A549 (cell line): ENCODE results near the gene TMEM138. TPM values are rescaled to one million over a fixed set of nuclear protein-coding genes. Genes with fewer than 3 reads are reported as not detected.

Source experiments
- ATAC-seq, 2 experiments: fragments of 200-7000 bp in 1 of 2; fragments of >200 bp in 1 of 2; cut with Nextera tagmentation in 1 of 2; cut with Tn5 transposase in 1 of 2; 3 replicates each; pipeline versions ENCODE4 v1.8.0 to v1.9.1; 2018 to 2020; ENCODE audit warnings: mild to moderate bottlenecking in 1 of 2, moderate library complexity in 1 of 2
- CTCF ChIA-PET: fragments of 300-600 bp; sonication (Branson Sonifier 250); formaldehyde crosslinking; extraction: SDS; loops from one replicate; lab custom pipeline; 2021; ENCODE audit warnings: antibody characterized with exemption, inconsistent platforms; lab: Yijun Ruan, JAX
- POLR2A ChIA-PET: fragments of 350-600 bp; formaldehyde crosslinking; extraction: SDS; loops from one replicate; lab custom pipeline; 2021; ENCODE audit warnings: antibody characterized with exemption, inconsistent platforms; lab: Yijun Ruan, JAX
- DNase-seq, 2 experiments: peaks; one replicate each; pipeline versions ENCODE4 v3.0.0 to v3.0.0-alpha.2; 2011 to 2016; ENCODE audit warnings: low read depth in 1 of 2, low spot score in 1 of 2
- FAIRE-seq: peaks from 2 replicates; lab custom pipeline; 2011; peaks lifted over from hg19 to GRCh38; lab: Jason Lieb, UNC
- H3K27ac ChIP-seq, 2 experiments: fragments of >200 bp; sonication (Bioruptor Twin); formaldehyde crosslinking; 3 replicates each; pipeline ENCODE4 v1.5.1; 2016 to 2017
- H3K4me1 ChIP-seq: fragments of >200 bp; sonication (Bioruptor Twin); formaldehyde crosslinking; 3 replicates; pipeline ENCODE4 v1.6.1; 2016
- H3K4me2 ChIP-seq: fragments of >200 bp; sonication (Bioruptor Twin); formaldehyde crosslinking; 3 replicates; pipeline ENCODE4 v1.6.1; 2016
- H3K4me3 ChIP-seq: fragments of >200 bp; sonication (Bioruptor Twin); formaldehyde crosslinking; 3 replicates; pipeline ENCODE4 v1.5.1; 2016
- H3K9me3 ChIP-seq: fragments of >200 bp; sonication (Bioruptor Twin); formaldehyde crosslinking; 3 replicates; pipeline ENCODE4 v1.6.1; 2016
- CHD2 ChIP-seq: fragments of 150-350 bp; IDR thresholded peaks from 2 replicates; pipeline ENCODE4 v1.6.1; 2014; ENCODE audit warnings: low read length; ENCODE audit not compliant: partially characterized antibody
- ELK1 ChIP-seq: fragments of 150-350 bp; IDR thresholded peaks from 2 replicates; pipeline ENCODE4 v1.6.1; 2014; ENCODE audit warnings: low read depth, mild to moderate bottlenecking, low read length
- ESRRA ChIP-seq: fragments of 150-350 bp; IDR thresholded peaks from 2 replicates; pipeline ENCODE4 v1.6.1; 2014; ENCODE audit warnings: mild to moderate bottlenecking, low read length, borderline replicate concordance
- HOXB13 ChIP-seq: fragments of 250-450 bp; sonication (Bioruptor Pico); IDR thresholded peaks from 2 replicates; pipeline ENCODE4 v1.5.0; 2020; ENCODE audit warnings: low read depth, mild to moderate bottlenecking, moderate library complexity
- JUN ChIP-seq, 2 experiments: fragments of >200 bp; sonication (Bioruptor Twin); formaldehyde crosslinking; IDR thresholded peaks; 2 replicates in 1 of 2; 3 replicates in 1 of 2; pipeline ENCODE4 v1.6.1; 2016 to 2017
- JUNB ChIP-seq: fragments of >200 bp; sonication (Bioruptor Twin); formaldehyde crosslinking; IDR thresholded peaks from 2 replicates; pipeline ENCODE4 v1.6.1; 2016
- KDM5A ChIP-seq: fragments of 200-600 bp; sonication (generic); IDR thresholded peaks from 2 replicates; pipeline ENCODE4 v1.6.1; 2016; ENCODE audit warnings: antibody characterized with exemption, mild to moderate bottlenecking
- MAFK ChIP-seq: fragments of 450-650 bp; IDR thresholded peaks from 2 replicates; pipeline ENCODE4 v1.6.1; 2014; ENCODE audit not compliant: partially characterized antibody
- MAX ChIP-seq: IDR thresholded peaks from 2 replicates; pipeline ENCODE4 v1.6.1; 2012
- MAZ ChIP-seq: fragments of 150-350 bp; IDR thresholded peaks from 2 replicates; pipeline ENCODE4 v1.6.1; 2014; ENCODE audit warnings: antibody characterized with exemption, low read depth, low read length, borderline replicate concordance
- MYC ChIP-seq: IDR thresholded peaks from 2 replicates; pipeline ENCODE4 v1.6.1; 2012; ENCODE audit warnings: mild to moderate bottlenecking, inconsistent platforms, low read length, improper control_type of control experiment, borderline replicate concordance
- PHF8 ChIP-seq: fragments of 200-600 bp; sonication (generic); IDR thresholded peaks from 2 replicates; pipeline ENCODE4 v1.6.1; 2016; ENCODE audit warnings: low read depth, mild to moderate bottlenecking, antibody characterized with exemption, moderate library complexity, borderline replicate concordance
- POLR2A ChIP-seq: IDR thresholded peaks from 2 replicates; pipeline ENCODE4 v1.6.1; 2012; ENCODE audit warnings: mild to moderate bottlenecking, low read length
- RFX5 ChIP-seq: fragments of 450-650 bp; IDR thresholded peaks from 2 replicates; pipeline ENCODE4 v1.7.1; 2014; ENCODE audit warnings: antibody characterized with exemption, mild to moderate bottlenecking, moderate library complexity
- SREBF2 ChIP-seq: fragments of 450-650 bp; IDR thresholded peaks from 2 replicates; pipeline ENCODE4 v1.6.1; 2014; ENCODE audit warnings: mild to moderate bottlenecking, moderate library complexity
- USF2 ChIP-seq: fragments of 450-650 bp; IDR thresholded peaks from 2 replicates; pipeline ENCODE4 v1.6.1; 2014; ENCODE audit warnings: antibody characterized with exemption
- ZNF302 ChIP-seq: fragments of 250-450 bp; sonication (Bioruptor Pico); IDR thresholded peaks from 2 replicates; pipeline ENCODE4 v1.9.0; 2021; ENCODE audit warnings: inconsistent platforms, mild to moderate bottlenecking, moderate library complexity
- ZSCAN20 ChIP-seq: fragments of 250-450 bp; sonication (Bioruptor Pico); IDR thresholded peaks from 2 replicates; pipeline ENCODE4 v1.8.0; 2022; ENCODE audit warnings: mild to moderate bottlenecking, moderate library complexity
- WGBS: methylation state at CpG from one replicate; pipeline ENCODE4 v1.1.6; 2017; ENCODE audit errors: missing lambda C conversion rate; 5-methylcytosine and 5-hydroxymethylcytosine counted together
- polyA plus RNA-seq, 4 experiments: library from polyadenylated mRNA; depleted of rRNA in 3 of 4; stranded (reverse); fragments of >200 nt; fragmentation: RNase III in 1 of 4; extraction: RNeasy Plus Mini Kit Qiagen cat#74134 plus additional on column Dnase treatment in 1 of 4; gene quantifications; 2 replicates in 3 of 4; 3 replicates in 1 of 4; pipeline ENCODE4 v1.2.3, GENCODE V29; 2011 to 2017
- TF ChIP-seq, protein P1 (sequence below): IDR thresholded peaks from 2 replicates; pipeline ENCODE4 v1.6.1; 2012; ENCODE audit warnings: low read depth, borderline replicate concordance
- TF ChIP-seq, protein P2 (sequence below): IDR thresholded peaks from 2 replicates; pipeline ENCODE4 v1.6.1; 2012
- TF ChIP-seq, protein P3 (sequence below): fragments of >200 bp; sonication (Bioruptor Twin); formaldehyde crosslinking; IDR thresholded peaks from 2 replicates; pipeline ENCODE4 v1.6.1; 2016

The TMEM138 gene
- polyA plus RNA-seq, 2 of the 4 experiments (the other 2 are of a cell fraction): 80.3 to 143 TPM

GRCh38 chr11:61331651-61332050 lies 30.5 kb upstream of the TMEM138 start:
- WGBS: 78% methylated on average over 6 of the region's 6 CpGs
- Histone ChIP-seq H3K4me3 (peak overlapping the region; percentile 96), H3K27ac (peak overlapping the region in 1 of 2 experiments; percentile 93; a peak in 4 of 6 replicates), H3K9me3 (no peaks in the 10 kb centered on the region), H3K4me1 (peaks cover 35% of the 10 kb centered on the region), H3K4me2 (peak overlapping the region; percentile 79)
- ChIA-PET POLR2A (interaction anchor here (1.7 kb wide), 1 partner anchor 30 kb away, joined by 6 read pairs; the partner anchor contains the start of genes CYB561A3 and TMEM138), CTCF (interaction anchor here (0.6 to 5.6 kb wide), 7 partner anchors 10 to 416 kb away, joined by 3 to 41 read pairs (median 4); no protein-coding TSS in a partner anchor)
- ATAC-seq (no peak), FAIRE-seq (no peak), DNase-seq (no peak)
- TF ChIP-seq MAX (no peak), ESRRA (no peak), JUNB (no peak), ZNF302 (CRISPR knock-in tag) (no peak), MAZ (no peak), SREBF2 (no peak), MYC (no peak)
- TF ChIP-seq, protein P1, sequence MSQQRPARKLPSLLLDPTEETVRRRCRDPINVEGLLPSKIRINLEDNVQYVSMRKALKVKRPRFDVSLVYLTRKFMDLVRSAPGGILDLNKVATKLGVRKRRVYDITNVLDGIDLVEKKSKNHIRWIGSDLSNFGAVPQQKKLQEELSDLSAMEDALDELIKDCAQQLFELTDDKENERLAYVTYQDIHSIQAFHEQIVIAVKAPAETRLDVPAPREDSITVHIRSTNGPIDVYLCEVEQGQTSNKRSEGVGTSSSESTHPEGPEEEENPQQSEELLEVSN: no peak
- TF ChIP-seq, protein P2, sequence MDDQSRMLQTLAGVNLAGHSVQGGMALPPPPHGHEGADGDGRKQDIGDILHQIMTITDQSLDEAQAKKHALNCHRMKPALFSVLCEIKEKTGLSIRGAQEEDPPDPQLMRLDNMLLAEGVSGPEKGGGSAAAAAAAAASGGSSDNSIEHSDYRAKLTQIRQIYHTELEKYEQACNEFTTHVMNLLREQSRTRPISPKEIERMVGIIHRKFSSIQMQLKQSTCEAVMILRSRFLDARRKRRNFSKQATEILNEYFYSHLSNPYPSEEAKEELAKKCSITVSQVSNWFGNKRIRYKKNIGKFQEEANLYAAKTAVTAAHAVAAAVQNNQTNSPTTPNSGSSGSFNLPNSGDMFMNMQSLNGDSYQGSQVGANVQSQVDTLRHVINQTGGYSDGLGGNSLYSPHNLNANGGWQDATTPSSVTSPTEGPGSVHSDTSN: no peak

GRCh38 chr11:61332281-61332796 lies 29.8 kb upstream of the TMEM138 start:
- Histone ChIP-seq H3K4me3 (peak overlapping the region; percentile 96), H3K4me1 (peaks cover 35% of the 10 kb centered on the region), H3K4me2 (peak overlapping the region; percentile 79), H3K27ac (peak overlapping the region; percentile 93 to 96), H3K9me3 (no peaks in the 10 kb centered on the region)
- CTCF ChIA-PET: interaction anchor here (0.6 to 5.6 kb wide), 3 partner anchors 10 to 78 kb away, joined by 3 to 41 read pairs (median 4); no protein-coding TSS in a partner anchor
- POLR2A ChIA-PET: interaction anchor here (1.7 kb wide), 1 partner anchor 30 kb away, joined by 6 read pairs; the partner anchor contains the start of genes CYB561A3 and TMEM138
- WGBS: under 1% methylated on average over 20 of the region's 24 CpGs
- DNase-seq (peak in 1 of 2 experiments; percentile 57), FAIRE-seq (no peak), ATAC-seq (peak in 1 of 2 experiments; percentile 19; a peak in 3 of 6 replicates)
- TF ChIP-seq, protein P1: no peak
- TF ChIP-seq JUN (IDR thresholded peaks at IDR 0.05) (no peak), ELK1 (no peak), MAZ (no peak)

- H3K4me1 ChIP-seq: peaks cover 35% of the 10 kb centered on the region
- whole genome bisulfite sequencing: 2% methylated on average over 31 of the region's 81 CpGs
- DNase-seq: peak; percentile 91 to 94
- peak; percentile 91 to 96 for ATAC-seq
- no peaks in the 10 kb centered on the region for H3K9me3 ChIP-seq
- ChIA-PET POLR2A (interaction anchor here (1.1 to 7.9 kb wide), 6 partner anchors 10 to 60 kb away, joined by 3 to 67 read pairs (median 6); partner anchors contain the start of genes CYB561A3, TMEM138 and TMEM216), CTCF (interaction anchor here (1.0 to 10.9 kb wide), 9 partner anchors 11 to 144 kb away, joined by 3 to 552 read pairs (median 5); partner anchors contain the start of genes CYB561A3 and TMEM138)
- H3K4me2 ChIP-seq: peak within 1 kb of the TSS; percentile 80
- FAIRE-seq: no peak
- peak within 1 kb of the TSS; percentile 96 for H3K4me3 ChIP-seq
- peak within 1 kb of the TSS; percentile 93 to 96 for H3K27ac ChIP-seq
- TF ChIP-seq ZSCAN20 (no peak), POLR2A (peak; percentile 88), MAFK (no peak), RFX5 (0 out of 2 replicates have a peak, but pooled peaks have one; percentile 24), MAX (peak; percentile 92), KDM5A (0 out of 2 replicates have a peak, but pooled peaks have one; percentile 37), PHF8 (peak; percentile 99), MYC (peak; percentile 87; the same call in 1 of the 2 replicates), USF2 (peak; percentile 55), HOXB13 (no peak), CHD2 (no peak)
- TF ChIP-seq, protein P3, sequence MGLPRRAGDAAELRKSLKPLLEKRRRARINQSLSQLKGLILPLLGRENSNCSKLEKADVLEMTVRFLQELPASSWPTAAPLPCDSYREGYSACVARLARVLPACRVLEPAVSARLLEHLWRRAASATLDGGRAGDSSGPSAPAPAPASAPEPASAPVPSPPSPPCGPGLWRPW: no peak
- TF ChIP-seq, protein P1: 0 out of 2 replicates have a peak, but pooled peaks have one; percentile 19
Observed at GRCh38 chr11:61332797-61333549, 29.2 kb upstream of the TMEM138 start, which contains the start of the genes DDB1 and TKFC. Gene DDB1, minus strand, starts transcription at chr11:61333105. Its CDS starts 137 bp downstream, at chr11:61332968. Gene TKFC, plus strand, starts transcription at chr11:61333228. Its CDS starts 1,501 bp downstream, at chr11:61334729.
